HG03565 (cell line): ENCODE measurements around the gene TOMM22.

Experiments
- ATAC-seq: cut with Tn5 transposase; IDR thresholded peaks from one replicate; pipeline ENCODE4 v1.9.1; 2021; ENCODE audit warnings: mild to moderate bottlenecking, moderate library complexity; ENCODE audit not compliant: unreplicated experiment

The TOMM22 gene

DNA sequence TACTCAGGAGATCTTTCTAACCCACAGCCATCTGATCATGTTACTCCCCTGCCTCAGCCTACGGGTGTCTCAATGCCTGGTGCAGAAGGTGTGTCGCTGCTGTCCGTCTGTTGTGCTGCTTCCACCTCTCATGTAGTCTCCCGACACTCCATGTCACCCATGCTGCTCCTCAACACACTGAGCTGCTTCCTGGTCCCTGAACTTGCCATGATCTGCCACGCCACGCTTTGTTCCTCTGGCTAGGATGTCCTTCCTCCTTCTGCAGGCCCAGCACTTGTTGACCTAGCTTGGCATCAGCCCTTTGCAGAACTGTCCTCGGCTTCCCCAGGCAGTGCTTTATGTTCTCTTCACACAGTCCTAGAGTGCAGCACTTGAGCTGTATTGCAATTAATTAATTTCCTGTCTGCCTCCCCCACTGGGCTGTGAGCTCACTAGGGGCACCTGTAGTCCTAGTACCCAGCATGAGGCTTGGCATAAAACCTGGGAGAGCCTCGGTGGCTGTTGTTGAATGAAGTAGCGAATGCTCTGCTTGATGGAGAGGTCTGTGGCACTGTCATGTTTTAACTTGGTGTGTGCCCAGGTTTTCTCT lies 33.5 kb downstream of the TOMM22 start:
- no peak for ATAC-seq

DNA sequence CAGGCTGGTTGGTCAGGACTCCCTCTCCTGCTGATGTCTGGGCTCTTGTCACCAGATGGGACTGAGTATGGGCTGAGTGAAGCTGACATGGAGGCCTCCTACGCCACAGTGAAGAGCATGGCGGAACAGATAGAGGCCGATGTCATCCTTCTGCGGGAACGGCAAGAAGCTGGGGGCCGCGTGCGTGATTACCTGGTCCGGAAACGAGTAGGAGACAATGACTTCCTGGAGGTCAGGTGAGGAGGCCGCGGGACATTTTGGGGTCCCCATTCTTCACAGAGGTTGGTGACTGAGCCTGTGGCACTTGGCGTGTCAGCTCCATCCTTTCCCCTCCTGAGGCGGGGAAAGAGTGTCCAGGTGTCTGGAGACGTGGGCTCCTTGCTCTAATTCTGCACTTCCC lies 34.1 kb downstream of the TOMM22 start:
- no peak for ATAC-seq

DNA sequence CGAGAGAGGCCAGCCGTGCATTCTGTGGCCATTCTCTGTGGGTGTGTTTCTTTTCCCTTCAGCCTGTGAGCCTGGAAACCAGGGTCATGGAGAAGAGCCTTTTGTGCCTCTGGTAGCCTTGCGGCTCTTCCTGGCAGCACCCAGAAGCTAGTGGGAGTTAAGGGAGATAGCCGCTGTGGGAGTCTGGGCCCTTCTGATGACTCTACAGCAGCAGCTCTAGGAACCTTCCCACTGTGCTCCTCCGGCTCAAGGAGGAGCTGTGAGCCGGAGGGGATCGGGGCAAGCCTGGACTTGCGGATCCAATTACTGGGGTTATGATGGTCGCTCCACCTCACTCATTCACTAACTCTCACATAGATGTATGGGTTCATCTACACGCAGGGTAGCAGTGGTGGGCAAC lies 34.5 kb downstream of the TOMM22 start:
- no peak for ATAC-seq

DNA sequence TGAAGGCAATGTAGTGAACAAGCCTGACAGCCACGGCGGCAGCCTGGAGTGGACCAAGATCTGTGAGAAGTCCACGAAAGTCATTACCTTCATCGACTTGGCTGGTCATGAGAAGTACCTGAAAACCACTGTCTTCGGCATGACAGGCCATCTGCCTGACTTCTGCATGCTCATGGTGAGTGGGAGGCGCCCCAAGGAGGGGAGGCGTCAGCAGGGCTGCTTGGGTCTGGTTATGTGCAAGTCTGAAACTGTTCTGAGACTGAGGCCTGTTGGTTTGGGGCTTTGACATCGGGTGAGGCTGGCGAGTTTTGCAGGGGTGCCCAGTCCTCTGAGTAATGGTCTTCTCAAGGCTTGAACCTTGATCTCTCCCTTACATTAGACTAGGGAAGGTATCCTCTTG lies 35.1 kb downstream of the TOMM22 start:
- ATAC-seq, result no peak

DNA sequence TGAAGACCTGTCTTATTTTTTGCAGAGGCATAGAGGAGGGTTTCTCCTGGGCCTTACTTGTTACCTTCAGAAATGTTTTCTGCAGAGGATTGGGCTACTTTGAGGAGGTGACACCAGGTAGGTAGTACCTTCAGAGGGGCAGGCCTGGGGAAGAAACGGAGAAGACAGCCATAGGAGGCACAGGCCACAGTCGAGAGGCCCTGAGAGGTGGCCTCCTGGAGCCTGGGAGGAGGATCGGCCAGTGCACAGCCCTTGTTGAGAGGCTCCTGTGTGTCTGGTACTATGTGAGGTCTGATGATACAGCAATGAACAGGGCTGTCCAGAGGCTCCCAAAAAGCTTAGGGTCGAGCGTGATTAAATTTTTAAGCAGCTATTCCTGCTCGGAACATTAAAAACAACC lies 35.5 kb downstream of the TOMM22 start:
- no peak for ATAC-seq

DNA sequence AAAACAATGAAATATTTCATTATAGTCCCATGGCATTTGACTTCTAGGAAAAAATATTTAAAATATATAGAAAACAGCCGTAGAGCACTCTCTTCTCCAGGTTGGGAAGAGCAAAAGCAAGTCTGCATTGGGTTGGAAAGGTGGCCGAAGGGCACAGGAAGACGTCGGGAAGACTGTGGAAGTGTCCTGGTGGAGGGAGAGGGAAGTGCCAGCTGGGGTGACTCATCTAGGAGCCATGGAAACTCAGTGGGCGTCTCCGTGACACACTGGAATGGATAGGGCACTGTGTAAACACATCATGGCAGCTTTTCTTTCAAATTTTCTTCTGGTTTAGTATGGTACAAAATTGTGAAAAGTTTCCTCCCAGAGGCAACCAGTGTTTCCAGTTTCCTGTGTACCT lies 36.7 kb downstream of the TOMM22 start:
- no peak for ATAC-seq

DNA sequence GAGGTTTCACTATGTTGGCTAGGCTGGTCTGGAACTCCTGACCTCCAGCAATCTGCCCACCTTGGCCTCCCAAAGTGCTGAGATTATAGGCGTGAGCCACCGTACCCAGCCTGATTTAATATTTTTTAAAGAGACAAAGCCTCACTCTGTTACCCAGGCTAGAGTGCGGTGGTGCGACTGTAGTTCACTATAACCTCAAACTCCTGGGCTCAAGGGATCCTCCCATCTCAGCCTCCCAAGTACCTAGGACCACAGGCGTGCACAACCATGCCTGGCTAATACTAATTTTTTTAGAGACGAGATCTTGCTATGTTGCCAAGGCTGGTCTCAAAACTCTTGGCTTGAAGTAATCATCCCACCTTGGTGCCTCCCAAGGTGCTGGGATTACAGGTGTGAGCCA lies 37.4 kb downstream of the TOMM22 start:
- no peak for ATAC-seq

DNA sequence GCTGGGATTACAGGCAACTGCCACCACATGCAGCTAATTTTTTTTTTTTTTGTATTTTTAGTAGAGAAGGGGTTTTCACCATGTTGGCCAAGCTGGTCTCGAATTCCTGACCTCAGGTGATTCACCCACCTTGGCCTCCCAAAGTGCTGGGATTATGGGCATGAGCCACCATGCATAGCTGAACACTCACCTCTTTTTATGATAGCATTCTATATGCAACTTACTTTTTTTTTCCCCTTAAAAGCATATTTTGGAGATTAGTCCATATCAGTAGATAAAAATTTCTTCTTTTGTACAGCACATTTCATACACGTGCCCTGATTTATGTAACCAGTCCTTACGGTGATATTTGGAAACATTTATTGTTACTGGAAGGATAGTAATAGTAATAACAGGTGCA lies 38.6 kb downstream of the TOMM22 start:
- ATAC-seq, result no peak

DNA sequence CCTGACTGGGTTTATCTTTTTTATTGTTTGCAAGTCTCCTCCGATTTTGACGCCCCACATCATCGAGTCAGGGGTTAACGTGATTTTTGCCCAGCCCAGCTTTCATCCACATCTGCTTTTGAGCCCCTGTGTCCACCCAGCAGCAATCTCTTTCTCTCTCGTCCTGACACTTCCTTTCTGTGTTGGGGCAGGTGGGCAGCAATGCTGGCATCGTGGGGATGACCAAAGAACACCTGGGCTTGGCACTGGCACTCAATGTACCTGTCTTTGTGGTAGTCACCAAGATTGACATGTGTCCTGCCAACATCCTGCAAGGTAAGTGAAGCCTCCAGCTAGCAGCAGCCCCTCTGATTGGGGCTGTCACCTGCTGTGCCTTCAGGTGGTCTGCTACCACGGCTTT lies 39.8 kb downstream of the TOMM22 start:
- ATAC-seq, result no peak

DNA sequence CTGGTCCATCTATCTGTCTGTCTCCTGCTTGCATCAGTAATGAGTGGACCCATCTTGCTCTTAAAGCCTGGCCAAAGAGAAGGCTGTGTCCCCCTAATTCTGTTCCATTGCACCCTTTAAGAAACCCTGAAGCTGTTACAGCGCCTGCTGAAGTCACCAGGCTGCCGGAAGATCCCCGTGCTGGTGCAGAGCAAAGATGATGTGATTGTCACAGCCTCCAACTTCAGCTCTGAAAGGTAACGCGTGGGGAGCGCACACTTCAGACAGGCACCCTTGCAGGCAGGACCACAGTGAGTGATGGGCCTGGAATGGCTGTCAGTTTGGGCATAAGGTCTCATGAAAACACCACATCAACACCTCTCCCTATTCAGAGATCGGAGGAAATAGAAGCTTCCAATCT lies 42.4 kb downstream of the TOMM22 start:
- no peak for ATAC-seq

DNA sequence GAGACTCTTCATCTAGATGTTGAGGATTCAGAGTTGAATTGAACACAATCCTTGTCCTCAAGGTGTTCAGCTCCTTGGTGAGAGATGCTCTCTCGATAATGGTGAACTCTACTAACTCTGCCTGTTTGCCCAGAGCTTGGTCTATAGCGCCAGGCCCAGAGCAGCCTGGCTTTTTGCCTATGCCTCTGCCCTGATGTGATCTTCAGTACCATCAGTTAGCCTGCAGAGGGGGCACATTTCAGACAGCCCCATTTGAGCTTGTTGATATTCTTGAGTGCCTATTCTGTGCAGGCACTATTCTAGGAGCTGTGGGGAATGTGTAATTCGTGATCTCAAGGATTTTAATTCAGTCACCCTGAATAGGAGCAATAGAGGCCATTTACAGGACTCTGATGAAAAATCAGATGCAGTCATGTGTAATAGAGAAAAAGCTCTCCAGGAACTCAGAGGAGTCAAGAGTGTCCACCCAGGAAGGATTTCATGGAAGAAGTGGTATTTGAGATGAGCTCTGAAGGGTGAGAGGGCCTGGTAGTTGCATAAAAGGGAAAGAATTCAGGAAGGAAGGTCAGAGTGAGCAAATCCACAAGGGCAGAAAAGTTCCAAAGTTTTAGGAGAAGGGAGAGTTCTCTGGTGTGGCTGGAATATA lies 43.3 kb downstream of the TOMM22 start:
- ATAC-seq, result no peak

DNA sequence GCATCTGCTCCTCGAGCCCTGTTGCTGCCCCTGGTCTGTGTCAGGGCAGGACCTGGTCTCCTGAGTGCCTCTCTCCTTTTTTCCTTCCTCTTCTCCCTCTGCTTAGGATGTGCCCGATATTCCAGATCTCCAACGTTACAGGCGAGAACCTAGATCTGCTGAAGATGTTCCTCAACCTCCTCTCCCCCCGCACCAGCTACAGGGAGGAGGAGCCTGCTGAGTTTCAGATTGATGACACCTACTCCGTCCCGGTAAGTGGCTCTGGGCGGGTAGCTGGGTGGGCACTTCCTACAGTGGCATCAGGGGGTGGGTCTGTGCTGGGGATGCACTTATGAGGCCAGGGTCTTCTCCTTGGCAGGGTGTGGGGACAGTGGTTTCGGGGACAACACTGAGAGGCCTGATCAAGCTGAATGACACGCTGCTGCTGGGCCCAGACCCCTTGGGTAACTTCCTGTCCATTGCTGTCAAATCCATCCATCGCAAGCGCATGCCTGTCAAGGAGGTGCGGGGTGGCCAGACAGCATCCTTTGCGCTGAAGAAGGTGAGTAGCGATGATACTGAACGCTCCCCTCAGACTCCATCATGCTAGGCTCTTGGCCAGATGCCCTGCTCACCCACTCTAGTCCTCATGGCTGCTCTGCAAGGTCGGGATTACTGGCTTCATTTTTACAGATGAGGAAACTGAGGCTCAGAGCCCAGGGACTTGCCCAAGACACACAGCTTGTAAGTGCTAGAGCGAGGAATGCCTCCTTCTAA lies 44.3 kb downstream of the TOMM22 start:
- no peak for ATAC-seq

DNA sequence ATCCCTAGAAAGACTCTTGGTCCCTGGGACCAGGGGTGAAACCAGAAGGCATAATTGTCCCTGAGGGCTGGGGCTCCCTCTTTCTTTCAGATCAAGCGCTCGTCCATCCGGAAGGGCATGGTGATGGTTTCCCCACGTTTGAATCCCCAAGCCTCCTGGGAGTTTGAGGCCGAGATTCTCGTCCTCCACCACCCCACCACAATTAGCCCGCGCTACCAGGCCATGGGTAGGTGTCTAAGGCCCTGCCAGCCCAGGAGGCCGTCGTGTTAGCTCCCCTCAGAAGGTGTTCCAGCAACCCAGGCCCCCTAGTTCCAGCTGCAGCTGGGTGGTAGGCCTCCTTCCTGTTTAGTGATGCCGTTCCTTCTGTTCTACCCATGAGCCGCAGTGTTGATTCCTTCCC lies 45.4 kb downstream of the TOMM22 start:
- no peak for ATAC-seq

DNA sequence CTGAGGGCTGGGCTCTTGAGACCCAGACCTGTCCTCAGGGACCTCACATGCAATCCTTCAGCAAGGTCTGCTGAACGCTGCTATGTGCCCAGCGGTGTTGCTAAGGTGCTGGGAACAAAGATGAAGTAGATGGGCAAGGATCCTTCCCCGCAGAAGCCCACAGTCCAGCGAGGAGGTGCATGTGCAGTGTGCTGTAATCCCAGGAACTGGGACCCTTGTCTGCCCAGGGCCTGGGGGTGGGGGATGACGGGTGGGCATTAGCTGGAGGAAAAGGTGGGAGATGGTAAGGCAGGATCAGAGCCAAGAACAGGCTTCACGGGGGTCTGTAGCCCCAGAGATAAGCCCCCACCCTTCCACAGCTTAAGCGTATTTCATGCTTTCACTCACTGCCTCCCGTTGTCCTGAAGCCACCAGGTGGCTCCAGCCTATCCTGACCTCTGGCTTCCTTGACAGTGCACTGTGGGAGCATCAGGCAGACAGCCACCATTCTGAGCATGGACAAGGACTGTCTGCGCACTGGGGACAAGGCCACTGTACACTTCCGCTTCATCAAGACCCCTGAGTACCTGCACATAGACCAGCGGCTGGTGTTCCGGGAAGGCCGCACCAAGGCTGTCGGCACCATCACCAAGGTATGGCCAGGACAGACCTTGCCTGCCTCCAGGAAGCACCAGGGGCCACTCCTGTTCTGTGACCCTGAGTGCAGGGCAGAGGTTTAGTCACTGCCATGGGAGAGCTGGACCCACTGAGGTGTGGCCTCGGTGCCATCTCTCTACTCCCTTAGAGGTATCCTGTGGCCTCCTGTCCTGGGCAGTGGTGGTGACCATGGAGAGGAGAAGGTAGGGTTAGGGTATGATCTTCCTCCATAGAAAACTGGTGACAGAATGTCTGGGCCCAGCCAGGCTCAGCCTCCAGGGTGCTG lies 46.0 kb downstream of the TOMM22 start:
- ATAC-seq, result no peak

DNA sequence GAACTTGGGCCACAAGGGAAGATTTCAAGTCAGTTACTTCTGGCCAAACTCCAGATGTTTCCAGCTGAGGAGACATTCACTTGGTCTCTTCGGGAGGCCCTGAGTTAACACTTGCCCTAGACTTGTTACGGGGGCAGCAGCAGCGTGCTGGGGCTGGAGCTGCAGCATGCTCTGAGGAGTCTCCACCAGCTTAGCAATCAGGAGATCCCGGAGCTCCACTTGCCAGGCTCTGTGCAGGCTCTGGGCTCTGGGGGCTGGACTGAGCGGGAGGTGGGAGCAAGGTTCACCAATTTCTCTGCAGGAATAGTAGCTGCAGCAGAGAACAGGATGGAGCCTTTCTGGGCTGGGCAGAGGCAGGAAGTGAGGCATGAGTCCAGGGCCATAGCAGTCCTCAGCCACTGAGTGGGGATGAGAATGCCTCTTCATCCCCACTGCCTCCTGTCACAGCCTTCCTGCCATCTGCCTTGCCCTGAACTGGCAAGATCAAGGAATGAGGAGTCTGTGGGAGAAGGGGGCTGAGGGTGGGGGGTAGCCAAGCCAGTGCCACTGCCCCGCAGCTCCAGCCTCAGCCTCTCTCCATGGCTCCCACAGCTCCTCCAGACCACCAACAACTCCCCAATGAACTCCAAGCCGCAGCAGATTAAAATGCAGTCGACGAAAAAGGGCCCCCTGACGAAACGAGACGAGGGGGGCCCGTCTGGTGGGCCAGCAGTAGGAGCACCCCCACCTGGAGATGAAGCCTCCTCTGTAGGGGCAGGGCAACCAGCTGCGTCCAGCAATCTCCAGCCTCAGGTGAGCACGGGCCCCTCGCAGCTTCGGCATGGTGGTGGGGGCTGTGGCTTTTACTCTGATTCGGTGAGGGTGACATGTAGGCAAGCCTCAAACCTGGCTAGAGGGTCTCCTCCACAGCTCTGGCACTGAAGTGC lies 47.4 kb downstream of the TOMM22 start:
- no peak for ATAC-seq

DNA sequence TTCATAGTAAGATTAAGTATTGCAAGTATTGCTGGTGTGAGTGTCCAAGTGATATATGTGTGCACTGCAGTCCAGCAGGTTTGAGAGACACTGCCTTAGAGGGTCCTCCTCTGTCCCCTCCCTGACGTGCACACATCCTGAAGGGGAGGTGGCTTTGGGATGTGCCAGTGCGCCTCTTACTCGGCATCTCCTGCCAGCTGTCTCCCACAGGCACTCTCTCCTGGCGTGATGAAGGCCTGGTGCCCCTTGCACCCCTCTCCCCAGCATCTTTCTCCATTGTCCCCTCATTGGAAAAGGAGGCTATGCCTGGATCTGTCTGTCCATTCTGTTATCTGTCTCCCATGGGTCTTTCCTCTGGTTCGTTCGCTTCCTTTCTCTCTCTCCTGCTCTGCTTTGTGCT lies 48.2 kb downstream of the TOMM22 start:
- no peak for ATAC-seq

DNA sequence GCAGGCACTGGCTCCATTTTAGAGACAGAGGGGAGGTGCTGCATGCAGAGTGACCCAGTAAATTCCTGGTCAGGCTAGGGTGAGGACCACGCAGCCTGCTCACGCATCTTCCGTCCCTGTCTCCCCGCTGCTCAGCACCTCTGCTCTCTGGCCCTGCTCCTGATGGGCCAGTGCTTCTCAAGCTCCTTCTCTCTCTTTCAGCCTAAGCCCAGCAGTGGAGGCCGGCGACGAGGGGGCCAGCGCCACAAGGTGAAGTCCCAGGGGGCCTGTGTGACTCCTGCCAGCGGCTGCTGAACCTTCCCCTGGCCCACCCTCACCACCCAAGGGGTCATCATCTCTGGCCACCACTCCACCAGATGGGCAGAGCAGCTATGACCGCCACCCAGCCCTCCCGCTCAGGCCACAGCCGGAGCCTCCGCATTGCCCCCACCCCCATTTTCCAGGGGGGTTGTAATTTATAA lies 48.7 kb downstream of the TOMM22 start:
- no peak for ATAC-seq

DNA sequence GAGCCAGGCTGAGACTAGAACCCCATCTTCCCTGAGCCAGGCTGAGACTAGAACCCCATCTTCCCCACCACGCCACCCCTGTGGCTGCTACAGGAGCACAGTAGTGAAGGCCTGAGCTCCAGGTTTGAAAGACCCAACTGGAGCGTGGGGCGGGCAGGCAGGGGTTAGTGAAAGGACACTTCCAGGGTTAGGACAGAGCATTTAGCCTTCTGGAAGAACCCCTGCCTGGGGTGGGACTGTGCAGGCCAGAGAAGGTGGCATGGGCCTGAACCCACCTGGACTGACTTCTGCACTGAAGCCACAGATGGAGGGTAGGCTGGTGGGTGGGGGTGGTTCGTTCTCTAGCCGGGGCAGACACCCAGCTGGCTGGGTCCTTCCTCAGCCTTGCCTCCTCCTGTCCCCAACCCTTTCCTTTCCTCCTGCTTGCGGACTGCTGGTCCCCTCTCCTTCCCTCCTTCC lies 50.0 kb downstream of the TOMM22 start:
- no peak for ATAC-seq

DNA sequence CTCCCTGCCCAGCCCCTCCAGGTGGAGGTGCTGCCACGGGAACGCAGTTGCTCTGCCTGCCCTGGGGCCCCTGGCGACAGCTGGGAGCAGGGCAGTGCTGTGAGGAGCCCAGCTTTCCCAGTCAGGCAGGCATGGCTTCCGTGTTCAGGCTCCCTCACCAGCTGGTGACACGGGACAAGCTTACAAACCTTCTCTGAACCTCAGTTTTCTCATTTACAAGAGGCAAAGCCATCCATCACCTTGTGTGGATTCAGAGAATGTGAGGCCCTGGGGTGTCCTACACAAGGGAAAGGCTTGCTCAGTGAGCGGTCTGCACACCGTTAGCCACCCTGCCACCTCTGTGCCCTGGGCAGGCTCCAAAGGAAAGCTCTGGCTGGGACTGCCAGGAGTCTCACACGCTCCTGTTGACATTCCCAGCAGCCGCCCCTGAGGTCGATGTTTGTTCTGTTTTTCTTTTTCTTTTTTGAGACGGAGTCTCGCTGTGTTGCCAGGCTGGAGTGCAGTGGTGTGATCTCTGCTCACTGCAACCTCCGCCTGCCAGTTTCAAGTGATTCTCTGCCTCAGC lies 50.6 kb downstream of the TOMM22 start:
- ATAC-seq, result no peak

DNA sequence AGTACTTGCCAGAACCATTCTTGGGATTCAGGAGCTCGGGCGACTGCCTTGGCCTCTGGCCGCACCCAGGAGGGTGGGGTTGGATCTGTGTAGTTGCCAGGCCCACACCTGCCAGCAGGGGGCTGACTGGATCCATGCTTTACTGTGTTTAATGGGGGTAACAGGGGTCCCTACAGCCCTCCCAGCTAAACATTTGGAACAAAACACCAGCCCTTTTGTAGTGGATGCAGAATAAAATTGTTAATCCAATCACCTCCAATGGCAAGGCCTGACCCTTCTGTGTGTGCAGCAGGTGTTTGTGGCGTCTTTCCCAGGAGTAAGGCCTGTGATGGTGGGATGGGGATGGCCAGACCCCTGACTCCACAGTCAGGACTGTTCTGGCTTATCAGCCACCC lies 51.6 kb downstream of the TOMM22 start:
- no peak for ATAC-seq
